Middle frontal gyrus (tissue), 1 donor: ENCODE data around the gene ELOB.

Source experiments
- DNase-seq: peaks from one replicate; pipeline ENCODE4 v3.0.0-alpha.2; 2015; ENCODE audit warnings: low spot score; ENCODE audit errors: extremely low spot score

The ELOB gene

DNA sequence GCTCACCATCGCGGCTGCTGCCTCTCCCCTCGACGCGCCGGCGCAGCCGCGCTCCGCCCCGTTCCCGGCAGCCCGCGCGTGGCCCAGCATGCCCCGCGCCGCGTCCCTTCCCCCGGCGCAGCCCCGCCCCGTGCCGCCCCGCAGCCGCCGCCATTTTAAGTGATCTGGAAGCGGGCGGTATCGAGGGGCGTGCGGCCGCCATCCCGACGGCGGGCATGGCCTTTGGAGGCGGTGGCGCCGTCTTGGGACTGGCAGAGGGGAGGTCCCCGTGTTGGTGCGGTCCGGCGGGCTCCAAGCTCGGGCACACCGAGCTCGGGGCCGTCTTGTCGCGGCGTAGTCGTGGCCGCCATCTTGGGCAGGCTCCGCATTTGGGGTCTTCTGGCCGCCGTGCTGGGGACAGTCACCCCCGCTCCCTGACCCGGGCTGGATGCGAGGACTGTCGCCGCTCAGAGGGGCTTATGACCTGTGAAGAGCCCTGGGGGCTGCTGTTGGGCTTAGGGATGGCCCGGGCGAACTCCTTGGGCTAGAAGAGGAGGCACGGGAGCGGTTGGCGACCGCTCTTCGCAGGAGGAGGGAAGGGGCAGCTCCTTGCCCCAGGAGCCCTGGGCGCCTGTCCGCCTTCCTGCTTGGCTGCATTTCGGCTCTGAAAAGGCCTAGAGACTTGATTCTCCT is at the start of gene ELOB:
Gene ELOB, minus strand, starts transcription at position 50 of the 672 bp plus-strand sequence. Its CDS starts 41 bp downstream, at position 9.
- peak; percentile 80 for DNase-seq

DNA sequence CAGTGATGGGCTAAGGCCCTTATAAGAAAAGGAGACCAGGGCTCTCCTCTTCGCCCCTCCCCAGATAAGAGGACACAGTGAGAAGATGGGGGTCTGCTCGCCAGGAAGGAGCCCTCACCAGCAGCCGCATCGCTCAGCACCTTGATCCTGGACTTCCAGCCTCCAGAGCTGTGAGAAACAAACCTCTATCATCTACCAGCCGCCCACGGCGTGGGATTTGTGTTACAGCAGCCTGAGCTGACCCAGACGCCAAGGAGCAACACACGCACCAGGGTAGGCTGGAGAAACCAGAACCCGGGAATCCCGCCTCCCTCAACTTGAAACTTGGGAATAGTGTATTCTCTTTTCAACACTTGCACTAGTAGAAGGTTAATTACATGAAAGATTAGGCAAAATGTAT is 48.8 kb upstream of the ELOB start:
- no peak for DNase-seq

DNA sequence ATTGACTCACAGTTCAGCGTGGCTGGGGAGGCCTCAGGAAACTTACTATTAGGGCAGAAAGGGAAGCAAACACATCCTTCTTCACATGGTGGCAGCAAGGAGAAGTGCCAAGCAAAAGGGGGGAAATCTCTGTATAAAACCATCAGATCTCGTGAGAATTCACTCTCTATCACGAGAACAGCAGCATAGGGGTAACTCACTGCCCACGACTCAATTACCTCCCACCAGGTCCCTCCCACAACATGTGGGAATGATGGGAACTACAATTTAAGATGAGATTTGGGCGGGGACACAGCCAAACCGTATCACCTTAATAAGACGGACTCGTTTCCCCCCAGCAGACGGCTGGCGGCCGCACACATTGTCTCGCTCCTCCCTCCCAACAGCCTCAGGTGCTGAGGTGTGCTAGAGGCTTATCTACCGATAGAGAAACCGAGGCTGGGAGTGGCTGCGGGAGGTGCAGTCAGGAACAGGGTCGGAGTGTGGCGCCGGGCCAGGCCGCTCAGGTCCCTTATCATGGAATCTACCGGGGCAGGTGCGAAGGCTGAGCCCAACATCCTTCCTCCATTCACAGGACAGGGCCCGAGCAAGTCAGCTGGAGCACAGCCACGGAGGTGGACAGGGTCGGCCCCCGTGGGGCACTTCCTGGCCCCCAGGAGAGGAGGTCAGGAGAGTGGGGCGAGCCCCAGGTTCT is 48.1 kb upstream of the ELOB start:
- DNase-seq = no peak

DNA sequence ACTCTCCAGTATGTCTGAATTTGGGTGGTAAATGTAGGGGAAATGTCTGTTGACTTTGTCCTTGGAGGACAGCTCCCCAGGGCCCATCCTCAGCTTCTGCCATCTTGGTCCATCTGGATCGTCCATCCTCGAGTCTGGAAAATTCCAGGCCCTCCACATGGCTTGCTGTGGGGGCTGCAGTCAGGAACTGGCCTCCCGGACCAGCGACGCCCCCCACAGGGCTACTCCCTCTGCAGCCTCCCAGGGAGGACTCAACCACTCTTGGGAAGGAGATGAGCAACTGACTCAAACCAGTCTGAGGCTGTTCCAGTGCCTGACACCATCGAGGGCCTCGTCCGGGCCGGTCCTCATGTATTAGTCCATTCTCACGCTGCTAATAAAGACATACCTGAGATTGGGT is 47.5 kb upstream of the ELOB start:
- DNase-seq = no peak

DNA sequence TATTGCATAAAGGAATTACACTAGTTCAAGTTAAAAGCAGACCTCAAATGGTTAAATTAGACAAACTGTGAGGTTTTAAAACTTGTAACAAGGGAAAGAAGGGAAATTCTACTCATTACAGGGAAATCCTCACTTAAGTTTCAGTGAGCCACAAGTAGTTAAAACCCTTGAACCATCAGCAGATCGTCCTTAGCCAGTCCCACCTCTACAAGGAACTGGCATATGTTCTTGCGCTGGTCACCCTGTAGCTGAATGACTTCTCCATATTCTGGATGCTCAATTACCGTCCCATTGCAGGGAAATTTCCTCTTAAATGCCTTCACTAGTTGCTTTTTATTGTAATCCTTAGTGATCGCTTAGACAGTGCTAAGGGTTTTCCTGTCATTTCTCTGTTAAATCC is 45.4 kb upstream of the ELOB start:
- no peak for DNase-seq

DNA sequence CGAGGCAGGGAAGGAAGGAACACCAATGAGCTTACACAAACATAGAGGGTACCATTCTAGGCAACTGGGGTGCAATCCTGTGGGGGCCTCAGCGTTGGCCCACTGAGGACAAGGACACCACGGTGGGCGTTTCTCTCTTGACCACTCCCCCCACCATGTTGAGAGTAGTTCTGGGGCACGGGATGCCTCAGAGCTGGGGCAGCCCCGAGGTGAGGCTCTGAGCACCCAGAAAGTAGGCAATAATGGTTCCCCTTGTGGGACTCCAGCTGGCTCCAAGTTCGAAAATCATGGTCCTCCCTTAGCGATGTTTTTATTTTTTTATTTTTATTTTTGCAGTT is 45.0 kb upstream of the ELOB start:
- no peak for DNase-seq

DNA sequence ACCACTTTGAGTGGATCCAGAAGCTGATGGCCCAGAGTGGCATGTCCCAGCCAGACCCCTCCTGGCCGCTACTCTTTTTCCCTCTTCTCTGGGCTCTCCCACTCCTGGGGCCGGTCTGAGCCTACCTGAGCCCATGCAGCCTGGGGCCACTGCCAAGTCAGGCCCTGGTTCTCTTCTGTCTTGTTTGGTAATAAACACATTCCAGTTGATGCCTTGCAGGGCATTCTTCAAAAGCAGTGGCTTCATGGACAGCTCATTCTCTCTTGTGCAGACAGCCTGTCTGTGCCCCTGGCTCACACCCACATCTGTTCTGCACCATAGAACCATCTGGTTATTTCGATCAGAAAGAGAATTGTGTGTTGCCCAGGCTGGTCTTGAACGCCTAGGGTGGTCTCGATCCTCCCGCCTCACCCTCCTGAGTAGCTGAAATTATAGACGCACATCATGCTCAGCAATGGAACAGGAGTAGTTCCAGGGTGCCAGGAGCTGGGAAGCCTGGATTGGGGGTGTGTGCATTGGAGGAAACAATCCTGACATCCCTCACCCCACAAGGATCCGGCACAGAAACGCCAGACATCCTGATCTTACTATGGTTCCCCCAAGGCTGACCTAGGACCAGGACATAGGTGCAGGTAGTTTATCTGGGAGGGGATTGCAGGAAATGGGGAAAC is 44.5 kb upstream of the ELOB start:
- no peak for DNase-seq

DNA sequence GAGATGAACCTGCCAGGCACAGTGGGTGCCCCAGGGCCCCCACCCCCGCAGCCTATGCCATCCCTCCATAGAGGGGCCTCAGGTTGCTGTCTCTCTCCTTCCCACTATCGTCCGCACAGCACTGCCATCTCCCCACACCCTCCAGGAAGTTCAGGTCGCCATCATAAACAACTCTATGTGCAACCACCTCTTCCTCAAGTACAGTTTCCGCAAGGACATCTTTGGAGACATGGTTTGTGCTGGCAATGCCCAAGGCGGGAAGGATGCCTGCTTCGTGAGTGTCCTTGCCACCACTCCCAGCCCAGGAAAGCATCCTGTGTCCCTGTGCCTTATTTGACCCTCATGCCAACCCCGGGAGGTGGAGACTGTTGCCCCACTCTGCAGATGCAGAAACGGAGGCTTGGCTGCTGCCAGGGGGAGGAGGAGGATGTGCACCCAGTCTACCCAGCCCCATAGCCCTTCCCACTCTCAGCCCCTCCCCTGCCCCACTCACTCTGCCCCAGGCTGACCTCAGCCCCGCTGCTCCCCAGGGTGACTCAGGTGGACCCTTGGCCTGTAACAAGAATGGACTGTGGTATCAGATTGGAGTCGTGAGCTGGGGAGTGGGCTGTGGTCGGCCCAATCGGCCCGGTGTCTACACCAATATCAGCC is 43.9 kb upstream of the ELOB start:
- no peak for DNase-seq

DNA sequence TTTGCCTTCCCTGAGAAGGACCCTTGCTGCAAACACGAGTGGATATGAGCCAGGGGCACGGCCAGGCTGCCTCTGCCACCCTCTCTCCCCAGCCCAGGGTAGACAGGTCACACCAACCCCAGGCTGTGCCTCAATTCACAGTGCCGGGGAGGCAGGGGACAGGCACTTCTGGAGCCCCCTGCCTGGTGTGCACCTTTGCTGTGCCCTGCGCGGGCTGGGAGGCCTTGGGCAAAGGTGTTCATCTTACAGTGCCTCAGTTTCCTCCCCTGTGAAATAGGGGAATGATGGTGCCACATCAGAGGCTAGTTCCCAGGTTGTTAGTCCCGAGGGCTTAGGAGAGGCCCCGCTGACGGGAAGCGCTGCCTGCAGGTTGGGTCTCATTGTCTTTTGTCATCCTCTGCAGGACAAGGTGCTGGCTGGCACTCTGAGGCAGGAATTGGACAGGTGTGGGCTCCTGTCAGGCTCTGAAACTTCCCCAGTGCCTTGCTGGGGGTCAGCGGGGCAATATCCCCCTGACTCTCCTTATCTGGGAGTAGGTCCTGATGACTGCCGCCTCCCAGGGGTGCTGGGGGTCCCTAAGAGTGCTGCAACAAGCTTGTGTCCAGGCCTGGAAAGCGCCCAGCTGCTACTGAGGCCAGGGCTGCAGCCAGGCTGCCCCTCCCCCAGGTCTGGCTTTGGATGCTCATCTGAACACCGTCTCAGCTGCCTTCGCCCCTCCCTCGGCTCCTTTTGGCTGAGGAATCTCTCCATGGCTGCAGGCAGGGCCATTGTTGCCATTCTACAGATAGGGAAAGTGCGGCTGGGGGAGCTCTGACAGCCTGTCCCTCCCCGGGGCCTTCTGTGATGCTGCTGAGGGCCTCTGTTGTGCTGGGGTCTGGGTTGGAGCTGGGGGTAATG is 43.1 kb upstream of the ELOB start:
- no peak for DNase-seq

DNA sequence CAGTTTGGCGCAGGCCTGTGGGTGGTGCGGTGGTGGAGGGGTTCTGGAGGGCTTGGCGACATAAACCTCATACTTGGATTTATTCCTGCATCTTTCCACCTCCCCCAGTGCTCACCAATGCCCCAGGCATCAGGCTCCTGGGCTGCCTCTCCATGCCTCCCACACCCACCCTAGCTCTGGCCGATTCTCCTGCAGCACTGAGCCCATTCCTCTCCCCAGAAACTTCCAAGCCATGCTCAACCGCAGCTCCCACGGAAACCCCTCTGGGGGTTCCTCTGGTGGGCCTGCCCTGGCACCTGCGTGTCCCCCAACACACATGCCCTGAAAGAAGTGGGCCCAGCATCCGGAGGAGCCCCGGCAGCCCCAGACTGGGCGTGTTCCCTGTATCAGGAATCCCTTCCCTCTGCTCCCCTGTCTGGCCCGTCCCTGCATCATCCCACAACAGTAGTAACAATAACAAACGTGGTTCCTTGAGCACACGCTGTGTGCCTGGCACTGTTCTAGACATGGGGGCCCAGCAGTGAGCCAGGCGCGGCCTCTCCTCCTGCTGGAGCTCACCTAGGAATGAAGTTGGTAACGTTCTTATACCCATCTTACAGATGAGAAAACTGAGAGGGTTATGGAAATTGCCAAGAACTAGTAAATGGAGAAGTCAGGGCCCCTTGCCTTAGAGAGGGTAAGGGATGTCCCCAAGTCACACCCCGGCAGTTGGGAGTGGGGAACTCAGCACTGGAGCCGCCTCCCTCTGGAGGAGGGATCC is 42.3 kb upstream of the ELOB start:
- DNase-seq = no peak

DNA sequence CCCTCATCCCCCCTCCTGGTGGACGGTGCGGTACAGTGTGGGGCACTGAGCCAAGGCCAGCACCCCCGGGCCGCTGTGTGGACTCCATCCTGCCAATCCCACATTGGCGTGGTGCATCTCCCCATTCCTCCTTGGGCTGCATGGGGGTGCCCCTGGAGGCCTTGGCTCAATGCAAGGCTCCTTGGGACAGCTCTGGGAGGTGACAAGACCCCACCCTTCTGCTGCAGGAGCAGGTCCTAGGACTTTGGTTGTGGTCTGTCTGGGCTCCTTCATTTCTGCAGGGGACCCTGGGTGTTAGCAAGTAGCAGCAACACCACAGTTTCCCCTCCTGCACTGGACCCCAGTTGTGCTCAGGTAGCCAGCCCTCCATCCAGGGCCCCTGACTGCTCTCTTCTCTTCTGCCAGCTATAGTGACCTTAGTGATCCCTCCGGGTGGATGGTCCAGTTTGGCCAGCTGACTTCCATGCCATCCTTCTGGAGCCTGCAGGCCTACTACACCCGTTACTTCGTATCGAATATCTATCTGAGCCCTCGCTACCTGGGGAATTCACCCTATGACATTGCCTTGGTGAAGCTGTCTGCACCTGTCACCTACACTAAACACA is 41.3 kb upstream of the ELOB start:
- DNase-seq = no peak

DNA sequence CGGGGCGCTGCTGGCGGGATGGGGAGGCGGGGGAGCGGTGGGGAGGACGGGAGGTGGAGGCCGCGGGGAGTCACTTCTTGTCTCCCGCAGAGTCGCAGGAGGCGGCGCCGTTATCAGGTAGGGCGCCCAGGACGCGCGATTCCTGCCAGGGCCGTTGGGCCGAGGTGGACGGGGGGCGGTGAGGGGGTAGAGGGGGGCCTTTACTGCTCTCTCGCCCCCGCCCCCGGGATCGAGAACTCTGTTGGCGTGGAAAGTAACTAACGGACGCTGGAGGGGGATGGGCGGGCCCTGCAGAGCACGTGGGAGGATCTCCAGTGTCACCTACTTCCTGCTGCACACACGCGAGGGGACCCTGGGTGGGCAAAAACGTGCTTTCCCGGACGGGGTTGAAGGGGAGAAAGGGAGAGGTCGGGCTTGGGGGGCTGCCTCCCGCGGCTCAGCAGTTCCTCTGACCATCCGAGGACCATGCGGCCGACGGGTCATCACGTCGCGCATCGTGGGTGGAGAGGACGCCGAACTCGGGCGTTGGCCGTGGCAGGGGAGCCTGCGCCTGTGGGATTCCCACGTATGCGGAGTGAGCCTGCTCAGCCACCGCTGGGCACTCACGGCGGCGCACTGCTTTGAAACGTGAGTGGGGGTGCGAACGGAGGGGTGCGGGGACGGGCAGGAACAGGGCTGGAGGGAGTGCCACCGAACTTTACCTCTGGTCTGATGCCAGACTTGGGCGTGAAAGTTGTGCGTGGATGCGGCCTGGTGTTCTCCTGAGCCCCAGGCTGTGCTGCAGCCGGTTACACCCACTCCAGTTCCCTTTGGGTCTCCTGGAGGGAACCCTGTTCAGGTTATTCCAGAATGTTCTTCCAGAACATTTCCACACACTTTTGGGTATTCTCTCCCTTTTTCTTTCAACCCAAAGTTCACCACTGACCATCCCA is 40.5 kb upstream of the ELOB start:
- no peak for DNase-seq

DNA sequence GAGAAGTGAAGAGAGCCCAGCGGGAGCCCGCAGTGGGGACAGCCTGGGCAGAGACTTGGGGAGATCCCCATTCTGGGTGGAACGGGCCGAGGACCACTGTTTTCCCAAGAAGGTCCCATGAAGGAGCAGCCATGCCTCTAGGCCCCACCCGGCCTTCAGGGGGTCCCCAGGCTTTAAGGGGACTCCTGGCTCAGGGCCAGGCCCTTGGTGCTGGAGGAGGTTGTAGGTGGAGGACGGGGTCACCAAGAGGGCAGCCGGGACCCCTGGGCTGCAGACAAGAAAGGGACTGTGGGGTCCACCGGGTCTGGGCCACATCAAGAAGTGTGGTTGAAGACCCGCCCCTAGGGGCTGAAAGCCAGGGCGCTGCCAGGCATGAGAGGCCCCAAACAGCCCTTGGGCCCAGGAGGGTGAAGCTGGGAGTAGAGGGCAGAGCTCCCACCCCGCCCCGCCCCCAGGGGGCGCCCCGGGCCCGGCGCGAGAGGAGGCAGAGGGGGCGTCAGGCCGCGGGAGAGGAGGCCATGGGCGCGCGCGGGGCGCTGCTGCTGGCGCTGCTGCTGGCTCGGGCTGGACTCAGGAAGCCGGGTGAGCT is 39.8 kb upstream of the ELOB start, which contains the start of gene PRSS21:
Gene PRSS21, plus strand, starts transcription at position 487 of the 589 bp plus-strand sequence. Its CDS starts 32 bp downstream, at position 519.
- DNase-seq = no peak

DNA sequence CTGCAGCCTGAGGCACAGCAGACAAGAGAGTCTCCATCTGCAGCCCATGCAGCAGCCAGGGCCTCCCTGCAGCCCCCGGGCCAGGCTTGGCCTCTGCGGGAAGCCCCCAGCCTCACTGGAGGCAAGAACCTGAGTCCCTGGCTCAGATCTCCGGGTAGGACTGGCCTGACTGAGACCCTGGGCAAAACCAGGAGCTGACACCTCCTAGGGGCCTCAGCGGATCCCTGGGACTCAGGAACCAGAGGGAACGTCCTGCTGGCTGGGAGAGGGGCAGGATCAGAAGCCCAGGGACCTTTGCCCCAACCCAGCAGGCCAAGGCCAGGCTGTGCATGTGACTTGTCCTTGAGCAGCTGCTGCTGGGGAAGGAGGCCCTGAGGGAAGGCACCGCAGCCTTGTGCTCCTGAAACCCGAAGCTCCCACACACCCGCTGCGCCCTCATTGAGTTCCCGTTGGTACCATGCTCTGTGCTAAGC is 38.3 kb upstream of the ELOB start:
- no peak for DNase-seq

DNA sequence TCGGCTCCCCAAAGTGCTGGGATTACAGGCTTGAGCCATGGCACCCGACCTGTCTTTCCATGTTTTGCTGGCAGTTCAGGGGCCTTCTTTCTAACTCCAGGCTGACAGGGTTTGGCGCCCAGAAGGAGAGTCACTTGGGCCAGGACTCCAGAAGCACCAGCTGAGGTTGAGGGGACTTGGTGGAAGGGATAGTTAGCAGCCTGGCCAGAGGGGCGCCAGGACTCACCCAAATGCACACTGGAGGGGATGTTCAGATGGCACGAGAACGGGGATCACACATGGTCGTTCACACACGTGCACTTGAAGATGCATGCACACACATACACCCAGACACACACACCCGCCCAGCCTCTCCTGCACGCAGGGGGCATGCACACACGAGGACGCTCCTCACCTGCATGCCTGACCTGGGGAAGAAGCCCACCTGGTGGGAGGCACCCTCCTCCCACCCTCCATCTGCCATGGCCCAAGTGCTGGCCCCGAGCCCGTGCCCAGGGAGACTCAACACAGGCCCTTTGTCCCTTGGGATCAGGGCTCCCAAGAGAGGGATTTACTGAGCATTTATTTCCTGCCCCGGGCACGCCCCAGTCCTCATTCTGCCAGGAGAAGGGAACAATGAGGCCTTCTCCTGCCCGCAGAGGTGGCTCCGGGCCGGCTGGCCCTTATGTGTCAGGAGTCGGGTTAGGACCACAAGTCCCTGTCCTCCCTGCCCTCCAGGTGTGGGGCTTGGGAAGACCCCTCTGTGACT is 37.6 kb upstream of the ELOB start:
- no peak for DNase-seq

DNA sequence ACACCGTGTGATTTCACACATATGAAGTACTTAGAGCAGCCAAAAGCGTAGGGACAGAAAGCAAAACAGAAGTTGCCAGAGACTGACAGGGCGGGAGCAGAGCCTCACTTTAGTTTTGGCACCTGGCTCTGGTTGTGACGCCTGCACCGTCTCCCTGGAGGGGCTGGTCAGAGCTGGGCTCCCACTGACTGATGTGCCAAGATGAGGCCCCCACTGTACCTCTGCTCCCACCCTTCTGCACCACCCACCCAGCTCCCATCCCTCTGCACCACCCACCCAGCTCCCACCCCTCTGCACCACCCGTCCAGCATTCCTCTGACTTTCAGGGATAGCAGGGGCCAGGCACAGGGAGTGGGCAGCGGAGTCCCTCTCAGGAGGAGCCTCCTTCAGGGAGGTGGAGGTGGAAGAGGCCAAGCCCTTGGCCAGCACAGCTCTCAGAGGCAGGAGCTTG is 36.7 kb upstream of the ELOB start:
- no peak for DNase-seq

DNA sequence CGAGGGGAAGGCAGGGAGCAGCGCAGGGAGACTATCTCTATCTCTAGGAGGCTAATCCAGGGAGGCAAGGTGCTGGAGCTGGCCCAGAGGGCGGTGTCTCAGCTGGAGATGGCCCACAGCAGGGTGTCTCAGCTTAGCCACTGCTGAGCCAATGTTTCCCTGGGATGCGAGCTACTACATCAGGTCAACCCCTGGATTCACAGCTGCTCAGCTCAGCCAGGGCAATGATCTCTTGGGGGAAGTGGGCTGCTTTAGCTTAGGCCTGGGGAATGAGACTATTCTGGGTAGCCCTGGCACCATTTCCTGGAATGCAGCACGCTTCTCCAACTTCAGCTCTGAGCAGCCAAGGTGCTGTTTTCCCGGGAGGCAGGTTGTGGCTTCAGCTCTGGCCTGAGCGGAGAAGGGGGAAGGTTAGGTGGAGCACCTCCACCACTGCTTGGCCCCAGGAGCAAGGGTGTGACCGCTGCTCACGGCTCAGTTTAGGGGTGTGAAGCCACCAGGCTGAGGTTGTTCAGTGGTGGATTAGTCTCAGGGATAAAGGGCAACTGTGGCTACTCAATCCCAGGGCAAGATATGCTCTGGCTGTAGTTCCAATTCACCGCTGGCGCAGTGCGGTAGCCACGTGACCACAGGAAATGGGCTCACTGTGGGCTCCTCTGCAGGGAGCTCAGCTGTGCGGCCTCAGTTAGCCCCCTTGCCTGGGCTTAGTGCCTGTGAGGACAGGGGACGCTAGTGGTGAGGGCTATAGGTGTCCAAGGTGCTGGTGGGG is 34.8 kb upstream of the ELOB start:
- no peak for DNase-seq
